ENCODE results near the gene CTNNA2.

The CTNNA2 gene

DNA sequence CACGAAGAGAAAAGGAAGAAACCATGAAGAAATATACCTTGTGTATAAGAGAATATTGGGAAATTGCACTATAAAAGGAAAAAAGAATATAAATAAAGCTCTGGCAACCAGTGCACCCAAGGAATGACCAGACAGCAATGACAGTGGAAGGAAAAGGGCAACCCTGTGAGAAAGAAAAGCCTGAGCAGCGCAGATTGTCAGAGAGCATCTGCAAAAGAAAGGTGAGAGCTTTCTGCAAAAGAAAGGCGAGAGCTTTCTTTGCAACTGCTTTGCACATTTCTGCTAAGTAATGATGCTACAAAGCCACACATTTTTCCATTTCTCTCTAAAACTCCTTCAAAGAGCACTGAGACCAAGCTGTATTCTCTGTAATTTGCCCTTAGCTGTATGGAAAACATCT lies 83.6 kb downstream of the CTNNA2 start:
- no peak overlapping the region for H3K4me3 ChIP-seq (ENCODE audit: control insufficient read depth, low read depth, low read length)
- TF ChIP-seq, protein P1, sequence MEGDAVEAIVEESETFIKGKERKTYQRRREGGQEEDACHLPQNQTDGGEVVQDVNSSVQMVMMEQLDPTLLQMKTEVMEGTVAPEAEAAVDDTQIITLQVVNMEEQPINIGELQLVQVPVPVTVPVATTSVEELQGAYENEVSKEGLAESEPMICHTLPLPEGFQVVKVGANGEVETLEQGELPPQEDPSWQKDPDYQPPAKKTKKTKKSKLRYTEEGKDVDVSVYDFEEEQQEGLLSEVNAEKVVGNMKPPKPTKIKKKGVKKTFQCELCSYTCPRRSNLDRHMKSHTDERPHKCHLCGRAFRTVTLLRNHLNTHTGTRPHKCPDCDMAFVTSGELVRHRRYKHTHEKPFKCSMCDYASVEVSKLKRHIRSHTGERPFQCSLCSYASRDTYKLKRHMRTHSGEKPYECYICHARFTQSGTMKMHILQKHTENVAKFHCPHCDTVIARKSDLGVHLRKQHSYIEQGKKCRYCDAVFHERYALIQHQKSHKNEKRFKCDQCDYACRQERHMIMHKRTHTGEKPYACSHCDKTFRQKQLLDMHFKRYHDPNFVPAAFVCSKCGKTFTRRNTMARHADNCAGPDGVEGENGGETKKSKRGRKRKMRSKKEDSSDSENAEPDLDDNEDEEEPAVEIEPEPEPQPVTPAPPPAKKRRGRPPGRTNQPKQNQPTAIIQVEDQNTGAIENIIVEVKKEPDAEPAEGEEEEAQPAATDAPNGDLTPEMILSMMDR (IDR thresholded peaks at IDR 0.05; ENCODE audit: control insufficient read depth, insufficient read depth, low read depth, low read length, missing control alignments): no peak
- DNase-seq (ENCODE audit: low read depth): no peak

DNA sequence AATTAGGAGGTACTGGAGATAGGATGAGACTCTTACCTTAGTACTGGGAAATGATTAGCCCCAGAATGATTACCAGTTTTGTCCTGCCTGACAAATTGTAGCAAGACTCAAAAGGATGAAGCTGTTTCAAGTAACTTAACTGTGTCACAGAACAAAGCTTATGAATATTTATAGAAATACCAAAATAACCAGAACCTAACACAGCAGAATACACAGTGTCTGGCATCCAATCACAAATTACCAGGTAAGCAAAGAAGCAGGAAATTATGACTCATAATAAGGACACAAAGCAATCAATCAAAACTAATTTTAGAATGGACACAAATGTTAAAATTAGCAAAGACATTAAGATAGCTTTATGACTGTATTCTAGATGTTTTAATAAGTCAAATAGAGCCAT lies 91.9 kb downstream of the CTNNA2 start:
- TF ChIP-seq, protein P1 (IDR thresholded peaks at IDR 0.05; ENCODE audit: control insufficient read depth, insufficient read depth, low read depth, low read length, missing control alignments): no peak
- H3K4me3 ChIP-seq (ENCODE audit: control insufficient read depth, low read depth, low read length): no peak overlapping the region
- DNase-seq (ENCODE audit: low read depth): no peak

DNA sequence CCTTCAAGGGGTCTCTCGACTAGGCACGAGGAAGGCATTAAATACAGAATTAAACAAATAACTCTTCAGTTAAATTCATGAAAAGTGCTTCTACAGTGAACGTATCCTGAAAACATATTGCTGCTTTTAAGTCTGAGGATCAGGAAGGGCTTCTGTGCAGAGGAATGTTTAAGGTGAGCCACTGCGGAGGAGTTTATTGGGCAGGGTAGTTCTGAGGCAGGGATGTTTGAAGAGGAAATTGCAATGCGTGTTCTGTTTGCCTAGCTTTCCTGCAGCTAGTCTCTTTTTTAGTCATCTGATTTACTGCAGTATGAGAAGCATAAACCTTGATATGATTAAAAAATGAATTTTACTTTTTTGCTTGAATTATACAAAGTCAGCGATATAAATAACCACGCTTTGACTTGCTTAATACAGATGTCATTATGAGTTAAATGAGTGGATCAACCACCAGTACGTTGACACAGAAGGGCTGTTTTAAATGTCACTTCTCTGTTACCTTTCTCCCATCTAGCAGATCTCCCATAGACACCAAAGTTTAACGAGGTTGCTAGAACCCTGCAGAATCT lies 98.7 kb downstream of the CTNNA2 start:
- TF ChIP-seq, protein P1 (IDR thresholded peaks at IDR 0.05; ENCODE audit: control insufficient read depth, insufficient read depth, low read depth, low read length, missing control alignments): no peak
- no peak for DNase-seq (ENCODE audit: low read depth)

DNA sequence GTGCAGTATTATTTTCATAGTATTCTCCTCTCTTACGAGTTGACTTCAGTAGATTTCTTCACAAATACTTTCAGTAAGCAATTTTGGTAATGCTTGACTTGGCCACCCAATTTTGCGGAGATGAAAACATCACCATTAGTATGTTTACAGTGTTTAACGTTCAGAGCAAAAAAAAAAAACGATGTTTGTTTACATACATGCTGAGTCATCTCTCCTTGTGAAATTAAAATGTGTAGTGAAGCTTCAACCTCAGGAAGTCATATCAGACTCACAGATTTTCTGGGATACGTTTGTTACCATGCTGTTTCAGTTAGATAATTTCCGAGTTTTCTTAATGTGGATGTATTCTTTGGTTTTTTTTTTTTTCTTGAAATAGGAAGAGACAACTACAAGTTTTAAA lies 100.1 kb downstream of the CTNNA2 start:
- DNase-seq (ENCODE audit: low read depth): no peak
- H3K4me3 ChIP-seq (ENCODE audit: control insufficient read depth, low read depth, low read length): no peak overlapping the region
- TF ChIP-seq, protein P1 (IDR thresholded peaks at IDR 0.05; ENCODE audit: control insufficient read depth, insufficient read depth, low read depth, low read length, missing control alignments): no peak

More for the DNA sequence above, 98.7 kb downstream of the CTNNA2 start:
- H3K4me3 ChIP-seq (ENCODE audit: control insufficient read depth, low read depth, low read length): no peak overlapping the region

DNA sequence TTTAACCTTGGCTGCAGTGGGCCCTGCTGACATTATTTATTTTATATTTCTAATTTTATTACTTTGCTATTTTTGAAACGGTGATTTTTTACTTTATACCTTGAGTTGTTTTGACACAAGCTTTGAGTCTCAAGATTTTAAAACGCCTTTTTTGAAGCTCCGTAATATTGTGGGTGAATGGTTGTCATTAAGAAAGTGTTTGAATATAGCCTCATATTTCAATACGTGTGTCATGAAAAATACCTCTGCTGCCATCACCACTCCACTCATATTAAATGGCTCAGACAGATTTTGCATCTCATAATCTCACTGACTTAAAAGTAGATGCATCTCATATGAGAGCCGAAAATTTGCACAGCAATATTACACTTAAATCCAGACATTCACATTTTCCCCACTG lies 106.6 kb downstream of the CTNNA2 start:
- no peak for DNase-seq (ENCODE audit: low read depth)
- TF ChIP-seq, protein P1 (IDR thresholded peaks at IDR 0.05; ENCODE audit: control insufficient read depth, insufficient read depth, low read depth, low read length, missing control alignments): no peak

DNA sequence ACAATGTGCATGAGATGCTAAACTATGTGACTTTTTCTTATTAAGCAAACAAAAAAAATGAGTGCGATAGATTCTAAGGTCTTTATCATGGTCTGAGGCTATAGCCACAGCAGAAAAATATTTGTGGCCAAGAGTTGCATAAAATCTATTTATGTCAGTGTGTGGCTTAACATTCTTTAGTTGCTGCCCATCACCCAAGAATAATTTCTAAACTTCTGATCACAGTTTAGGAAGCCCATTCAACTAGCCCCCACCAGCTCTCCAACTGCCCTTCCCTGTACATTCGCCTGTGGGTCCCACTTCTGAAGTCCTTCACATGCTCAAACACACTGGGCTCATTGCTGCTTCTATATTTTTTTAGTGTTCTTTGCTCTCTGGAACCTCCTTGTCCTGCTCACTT lies 107.1 kb downstream of the CTNNA2 start:
- DNase-seq (ENCODE audit: low read depth): no peak

More for the DNA sequence above, 106.6 kb downstream of the CTNNA2 start:
- no peak overlapping the region for H3K4me3 ChIP-seq (ENCODE audit: control insufficient read depth, low read depth, low read length)

More for the DNA sequence above, 107.1 kb downstream of the CTNNA2 start:
- no peak overlapping the region for H3K4me3 ChIP-seq (ENCODE audit: control insufficient read depth, low read depth, low read length)
- TF ChIP-seq, protein P1 (IDR thresholded peaks at IDR 0.05; ENCODE audit: control insufficient read depth, insufficient read depth, low read depth, low read length, missing control alignments): no peak
